IMR-90 (cell line): ENCODE measurements around the gene MARCO. TPM values are rescaled to one million over a fixed set of nuclear protein-coding genes. Genes with fewer than 3 reads are reported as not detected.

ENCODE experiments used
- ATAC-seq: fragments of 200-7000 bp; cut with Tn5 transposase; 2 replicates; pipeline ENCODE4 v1.9.1; 2020; ENCODE audit warnings: low read depth, mild to moderate bottlenecking, moderate library complexity
- BruUV-seq: library from RNA; stranded (reverse); fragments of 400-500 nt; replicated peaks from 2 replicates; lab custom pipeline; 2021; lab: Mats Ljungman, UMichigan
- CTCF ChIA-PET: fragments of 300-600 bp; formaldehyde crosslinking; extraction: SDS; loops from one replicate; lab custom pipeline; 2021; ENCODE audit warnings: antibody characterized with exemption; lab: Yijun Ruan, JAX
- POLR2A ChIA-PET: fragments of 300-600 bp; sonication (Branson Sonifier 250); formaldehyde crosslinking; loops from one replicate; lab custom pipeline; 2022; ENCODE audit warnings: antibody characterized with exemption; ENCODE audit not compliant: unreplicated experiment; lab: Charles Lee
- DNase-seq: peaks from one replicate; pipeline ENCODE4 v3.0.0; 2013
- H2AFZ ChIP-seq: replicated peaks from 2 replicates; pipeline ENCODE3; 2013; ENCODE audit warnings: low read length, mild to moderate bottlenecking; ENCODE audit not compliant: poor library complexity
- H2AK5ac ChIP-seq: 2 replicates; pipeline ENCODE4 v1.6.1; 2013; ENCODE audit warnings: low read depth, low read length, inconsistent platforms
- H2AK9ac ChIP-seq: replicated peaks from 2 replicates; pipeline ENCODE3; 2013; ENCODE audit warnings: mild to moderate bottlenecking, low read depth, low read length, moderate library complexity; ENCODE audit not compliant: poor library complexity
- H2BK120ac ChIP-seq: 2 replicates; pipeline ENCODE4 v1.6.1; 2013; ENCODE audit warnings: low read depth, low read length, inconsistent platforms
- H2BK15ac ChIP-seq: 3 replicates; pipeline ENCODE4 v1.6.1; 2013; ENCODE audit warnings: low read depth, low read length, inconsistent platforms
- H2BK20ac ChIP-seq: 2 replicates; pipeline ENCODE4 v1.6.1; 2013; ENCODE audit warnings: low read depth, mild to moderate bottlenecking, inconsistent platforms, low read length, moderate library complexity
- H2BK5ac ChIP-seq: 2 replicates; pipeline ENCODE4 v1.6.1; 2013; ENCODE audit warnings: mild to moderate bottlenecking, low read depth, low read length, inconsistent platforms; ENCODE audit not compliant: poor library complexity, severe bottlenecking
- H3K14ac ChIP-seq: replicated peaks from 2 replicates; pipeline ENCODE4 v1.6.1; 2013; ENCODE audit warnings: low read depth, low read length, inconsistent platforms
- H3K18ac ChIP-seq: 2 replicates; pipeline ENCODE4 v1.6.1; 2013; ENCODE audit warnings: low read depth, low read length, control low read depth
- H3K23ac ChIP-seq: 2 replicates; pipeline ENCODE4 v1.6.1; 2013; ENCODE audit warnings: low read depth, low read length, inconsistent platforms
- H3K27ac ChIP-seq: 2 replicates; pipeline ENCODE4 v1.5.1; 2013; ENCODE audit warnings: mild to moderate bottlenecking, control low read depth, low read length; ENCODE audit not compliant: insufficient read depth
- H3K27me3 ChIP-seq: 2 replicates; pipeline ENCODE4 v1.6.1; 2013; ENCODE audit warnings: low read length; ENCODE audit not compliant: control insufficient read depth, insufficient read depth
- H3K36me3 ChIP-seq: 2 replicates; pipeline ENCODE4 v1.6.1; 2013; ENCODE audit warnings: low read length, mixed read lengths; ENCODE audit not compliant: control insufficient read depth, insufficient read depth
- H3K4ac ChIP-seq: 2 replicates; pipeline ENCODE4 v1.6.1; 2013; ENCODE audit warnings: low read depth, low read length, inconsistent platforms
- H3K4me1 ChIP-seq: 2 replicates; pipeline ENCODE4 v1.6.1; 2013; ENCODE audit warnings: low read length, mixed read lengths; ENCODE audit not compliant: control insufficient read depth, insufficient read depth
- H3K4me2 ChIP-seq: 2 replicates; pipeline ENCODE4 v1.6.1; 2013; ENCODE audit warnings: low read depth, mild to moderate bottlenecking, control low read depth, low read length, moderate library complexity
- H3K4me3 ChIP-seq: 2 replicates; pipeline ENCODE4 v1.5.1; 2013; ENCODE audit warnings: low read depth, mild to moderate bottlenecking, control low read depth, low read length, moderate library complexity; ENCODE audit not compliant: insufficient read depth
- H3K56ac ChIP-seq: 2 replicates; pipeline ENCODE4 v1.6.1; 2013; ENCODE audit warnings: low read length, inconsistent platforms; ENCODE audit not compliant: insufficient read depth; ENCODE audit errors: extremely low read depth
- H3K79me1 ChIP-seq, 2 experiments: 2 replicates each; pipeline ENCODE4 v1.6.1; 2013; ENCODE audit warnings: low read length in 2 of 2, inconsistent platforms in 1 of 2, low read depth in 1 of 2
- H3K9ac ChIP-seq: 2 replicates; pipeline ENCODE4 v1.6.1; 2013; ENCODE audit warnings: low read depth, low read length, control low read depth
- H3K9me1 ChIP-seq: 2 replicates; pipeline ENCODE4 v1.6.1; 2013; ENCODE audit warnings: low read length, inconsistent platforms; ENCODE audit not compliant: insufficient read depth
- H3K9me3 ChIP-seq: 2 replicates; pipeline ENCODE4 v1.6.1; 2013; ENCODE audit warnings: low read length; ENCODE audit not compliant: control insufficient read depth, insufficient read depth
- H4K20me1 ChIP-seq: 2 replicates; pipeline ENCODE4 v1.6.1; 2013; ENCODE audit warnings: low read length, inconsistent platforms; ENCODE audit not compliant: insufficient read depth
- H4K5ac ChIP-seq: 2 replicates; pipeline ENCODE4 v1.6.1; 2013; ENCODE audit warnings: mild to moderate bottlenecking, low read depth, low read length, control low read depth
- H4K8ac ChIP-seq, 2 experiments: 2 replicates each; pipeline ENCODE4 v1.6.1; 2013; ENCODE audit warnings: low read depth in 2 of 2, low read length in 2 of 2, control low read depth in 1 of 2, inconsistent platforms in 1 of 2
- H4K91ac ChIP-seq: 2 replicates; pipeline ENCODE4 v1.6.1; 2013; ENCODE audit warnings: low read depth, low read length, inconsistent platforms; ENCODE audit not compliant: insufficient read depth
- BHLHE40 ChIP-seq: fragments of 150-350 bp; IDR thresholded peaks from 2 replicates; pipeline ENCODE4 v1.6.1; 2016; ENCODE audit warnings: mild to moderate bottlenecking, low read depth, low read length
- FOS ChIP-seq: fragments of 150-350 bp; IDR thresholded peaks from 2 replicates; pipeline ENCODE4 v1.6.1; 2016; ENCODE audit warnings: low read depth, low read length
- MXI1 ChIP-seq: IDR thresholded peaks from 2 replicates; pipeline ENCODE4 v1.6.1; 2012; ENCODE audit warnings: low read depth, mild to moderate bottlenecking, low read length, moderate library complexity, borderline replicate concordance
- NFE2L2 ChIP-seq: fragments of 150-350 bp; IDR thresholded peaks from 2 replicates; pipeline ENCODE4 v1.6.1; 2016; ENCODE audit warnings: low read depth, mild to moderate bottlenecking, low read length
- RAD21 ChIP-seq: IDR thresholded peaks from 2 replicates; pipeline ENCODE4 v1.6.1; 2012; ENCODE audit warnings: low read length, improper control_type of control experiment
- SMC3 ChIP-seq: fragments of 150-350 bp; IDR thresholded peaks from 2 replicates; pipeline ENCODE4 v1.6.1; 2016; ENCODE audit warnings: low read depth, mild to moderate bottlenecking, antibody characterized with exemption, low read length, moderate library complexity
- USF2 ChIP-seq: fragments of 150-350 bp; IDR thresholded peaks from 2 replicates; pipeline ENCODE4 v1.6.1; 2017; ENCODE audit warnings: mild to moderate bottlenecking, antibody characterized with exemption, low read length, low read depth
- WGBS, 2 experiments: methylation state at CpG; one replicate each; pipeline versions ENCODE4 v1.1.5 to v1.1.7; 2013; ENCODE audit warnings: missing lambda C conversion rate in 2 of 2; ENCODE audit not compliant: insufficient read length in 1 of 2; ENCODE audit errors: extremely low coverage in 2 of 2; 5-methylcytosine and 5-hydroxymethylcytosine counted together
- dilution Hi-C: fragments of 300-500 bp; cut with HindIII; formaldehyde crosslinking; loops from one replicate; pipeline ENCODE4 v1.14.3; 2018; ENCODE audit warnings: low sequenced_read_pairs; ENCODE audit not compliant: unreplicated experiment
- in situ Hi-C: fragments of 300-500 bp; cut with MboI; formaldehyde crosslinking; loops from 3 replicates; pipeline ENCODE4 v1.14.3; 2019; ENCODE audit warnings: low sequenced_read_pairs, inconsistent platforms, mixed read lengths
- intact Hi-C: fragments of 100-400 bp; cut with micrococcal nuclease; formaldehyde crosslinking; loops from 2 replicates; pipeline ENCODE4 v1.10.0; 2022
- polyA plus RNA-seq, 3 experiments: library from polyadenylated mRNA; depleted of rRNA; stranded (reverse); fragments of >200 nt; gene quantifications; 2 replicates each; pipeline ENCODE4 v1.2.3, GENCODE V29; 2012; ENCODE audit warnings: low replicate concordance in 1 of 3
- total RNA-seq: library from RNA; depleted of rRNA; stranded (reverse); fragments of >200 nt; gene quantifications from 2 replicates; pipeline ENCODE4 v1.2.3, GENCODE V29; 2012

MARCO gene
- total and polyA plus RNA-seq, 2 of the 4 experiments (the other 2 are of a cell fraction) = not detected

DNA sequence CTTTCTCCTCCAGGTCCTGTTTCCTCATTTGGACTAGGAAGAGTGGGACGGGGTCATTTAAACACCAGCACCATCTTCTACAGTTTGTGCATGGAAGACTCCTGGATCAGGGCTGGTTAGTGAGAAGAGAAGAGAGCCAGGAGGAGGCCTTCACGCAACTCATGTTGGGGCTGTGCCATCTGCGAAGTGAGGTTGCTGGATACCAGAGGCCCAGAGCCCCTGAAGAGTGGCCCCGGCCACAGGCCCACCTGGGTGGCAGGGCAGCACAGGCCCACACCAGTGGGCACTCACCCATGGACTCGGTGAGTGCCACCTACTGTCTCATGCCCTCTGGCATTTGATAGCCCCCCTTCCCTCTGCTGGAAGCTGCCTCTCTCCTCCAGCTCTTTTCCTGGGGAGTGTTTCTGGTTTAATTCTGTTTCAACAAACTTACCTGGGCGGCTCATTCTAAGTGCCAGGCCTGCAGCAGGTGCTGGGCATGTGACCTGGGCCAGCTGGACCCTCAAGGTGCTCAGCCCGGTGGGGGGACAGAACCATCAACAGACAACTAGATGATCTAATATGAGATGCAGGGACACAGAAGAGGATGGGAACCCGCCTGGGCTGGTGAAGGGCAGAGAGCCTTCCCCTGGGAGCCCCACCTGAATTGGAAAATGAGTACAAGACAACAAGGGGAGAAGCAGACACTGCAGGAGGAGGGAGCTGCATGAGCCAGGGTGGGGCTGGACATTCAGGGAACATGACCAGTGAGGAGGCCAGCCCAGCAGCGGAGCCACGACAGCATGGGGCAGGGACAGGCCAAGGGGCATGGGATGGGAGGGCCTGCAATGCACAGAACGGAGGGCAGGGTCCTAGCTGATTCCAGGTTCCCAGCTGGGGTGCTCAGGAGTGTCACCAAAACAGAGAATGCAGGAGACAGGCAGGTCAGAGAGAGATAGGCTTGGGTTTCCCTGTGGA lies 70.6 kb downstream of the MARCO start:
- dilution Hi-C loops (no loop called here), intact Hi-C loops (loop anchor here (5.0 kb wide), 2 partner anchors 395 to 465 kb away; no protein-coding TSS in a partner anchor), in situ Hi-C loops (no loop called here)
- Histone ChIP-seq H3K4me2 (no peak overlapping the region), H2AK5ac (no peak overlapping the region), H3K79me1 (no peaks in the 10 kb centered on the region), H3K9ac (no peak overlapping the region), H3K23ac (no peak overlapping the region), H4K20me1 (no peaks in the 10 kb centered on the region), H2AK9ac (no peak overlapping the region), H2AFZ (no peak overlapping the region), H3K4ac (no peak overlapping the region), H2BK5ac (no peak overlapping the region), H4K91ac (no peak overlapping the region), H3K14ac (no peak overlapping the region), H4K8ac (no peak overlapping the region), H3K4me1 (no peaks in the 10 kb centered on the region), H3K18ac (no peak overlapping the region), H3K9me3 (no peaks in the 10 kb centered on the region), H3K27me3 (peaks cover 7% of the 10 kb centered on the region), H3K9me1 (no peaks in the 10 kb centered on the region), H2BK120ac (no peak overlapping the region), H3K36me3 (no peaks in the 10 kb centered on the region), H2BK20ac (no peak overlapping the region), H2BK15ac (no peak overlapping the region), H3K4me3 (no peak overlapping the region), H3K27ac (no peak overlapping the region), H3K56ac (no peak overlapping the region), H4K5ac (no peak overlapping the region)
- no TSS peak for BruUV-seq
- POLR2A ChIA-PET = no interaction called here
- 70% methylated on average over 2 of the region's 11 CpGs; no CpG with 5 or more reads in 1 of the 2 experiments for WGBS, 2 experiments
- DNase-seq = no peak
- CTCF ChIA-PET = interaction anchor here (0.6 to 2.0 kb wide), 4 partner anchors 125 to 464 kb away, joined by 3 to 8 read pairs (median 3); no protein-coding TSS in a partner anchor
- TF ChIP-seq BHLHE40 (no peak), NFE2L2 (no peak), RAD21 (no peak), FOS (no peak), MXI1 (no peak), USF2 (no peak), SMC3 (no peak)
- no peak for ATAC-seq
